ENCODE results near the gene CCDC141. TPM values are rescaled to one million over a fixed set of nuclear protein-coding genes. Genes with fewer than 3 reads are reported as not detected.
A peak's percentile ranks its signal among the peaks of the same experiment; 100 is the strongest.

CCDC141 gene
- total RNA-seq, 1 donor from 2014 or later, result 61.6 TPM

DNA sequence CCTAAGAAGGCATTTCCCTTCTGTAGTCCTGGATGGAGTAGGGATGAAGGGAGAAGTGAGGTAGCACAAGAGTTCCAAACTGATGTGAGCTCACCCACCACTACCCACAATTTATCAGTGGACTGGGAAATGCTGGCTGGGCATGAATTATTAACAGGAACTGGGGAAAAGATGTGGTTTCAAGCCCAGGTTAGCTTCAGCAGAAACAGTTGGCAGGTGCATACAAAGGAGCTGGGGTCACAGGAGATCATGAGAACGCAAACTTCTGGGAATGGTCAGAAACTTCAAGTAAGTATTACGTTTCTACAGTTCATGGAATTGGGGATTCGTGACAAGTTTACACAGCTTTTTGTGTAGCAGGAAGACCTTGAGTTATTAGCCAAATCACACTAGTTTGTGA is 5.4 kb downstream of the CCDC141 start:
- no peaks in the 10 kb centered on the region for H3K27me3 ChIP-seq (ENCODE audit: control insufficient read depth in 3 of 3, insufficient read depth in 3 of 3, low read length in 3 of 3)
- no peak overlapping the region for H3K4me3 ChIP-seq (ENCODE audit: low read length in 3 of 3)
- no peaks in the 10 kb centered on the region for H3K36me3 ChIP-seq (ENCODE audit: control insufficient read depth in 3 of 3, insufficient read depth in 3 of 3, low read length in 3 of 3)
- peaks cover 5 to 9% (median 7%) of the 10 kb centered on the region in 3 donors for H3K4me1 ChIP-seq (ENCODE audit: control insufficient read depth in 3 of 3, insufficient read depth in 3 of 3, low read length in 3 of 3)
- no peak overlapping the region for H3K27ac ChIP-seq (ENCODE audit: low read depth, low read length)
- H3K9ac ChIP-seq (ENCODE audit: low read depth in 1 of 3, low read length in 3 of 3), result no peak overlapping the region
- H3K9me3 ChIP-seq (ENCODE audit: control insufficient read depth in 3 of 3, low read length in 3 of 3), result no peaks in the 10 kb centered on the region

DNA sequence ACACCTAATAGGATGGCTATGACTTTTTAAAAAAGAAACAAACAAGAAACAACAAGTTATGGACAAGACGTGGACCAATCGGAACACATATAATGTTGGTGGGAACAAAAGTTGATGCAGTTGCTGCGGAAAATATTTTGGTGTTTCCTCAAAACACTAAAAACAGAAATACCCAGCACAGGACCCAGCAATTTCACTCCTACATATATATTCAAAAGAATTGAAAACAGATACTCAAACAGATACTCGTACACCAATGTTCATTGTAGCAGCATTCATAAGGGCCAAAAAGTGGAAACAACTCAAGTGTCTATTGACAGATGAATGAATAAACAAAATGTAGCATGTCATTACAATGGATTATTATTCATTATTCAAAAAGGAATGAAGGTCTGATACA is 12.1 kb downstream of the CCDC141 start:
- peaks cover 0 to 1% (median 0%) of the 10 kb centered on the region in 3 donors for H3K9me3 ChIP-seq (ENCODE audit: control insufficient read depth in 3 of 3, low read length in 3 of 3)
- H3K4me3 ChIP-seq (ENCODE audit: low read length in 3 of 3), result no peak overlapping the region
- no peaks in the 10 kb centered on the region for H3K27me3 ChIP-seq (ENCODE audit: control insufficient read depth in 3 of 3, insufficient read depth in 3 of 3, low read length in 3 of 3)

DNA sequence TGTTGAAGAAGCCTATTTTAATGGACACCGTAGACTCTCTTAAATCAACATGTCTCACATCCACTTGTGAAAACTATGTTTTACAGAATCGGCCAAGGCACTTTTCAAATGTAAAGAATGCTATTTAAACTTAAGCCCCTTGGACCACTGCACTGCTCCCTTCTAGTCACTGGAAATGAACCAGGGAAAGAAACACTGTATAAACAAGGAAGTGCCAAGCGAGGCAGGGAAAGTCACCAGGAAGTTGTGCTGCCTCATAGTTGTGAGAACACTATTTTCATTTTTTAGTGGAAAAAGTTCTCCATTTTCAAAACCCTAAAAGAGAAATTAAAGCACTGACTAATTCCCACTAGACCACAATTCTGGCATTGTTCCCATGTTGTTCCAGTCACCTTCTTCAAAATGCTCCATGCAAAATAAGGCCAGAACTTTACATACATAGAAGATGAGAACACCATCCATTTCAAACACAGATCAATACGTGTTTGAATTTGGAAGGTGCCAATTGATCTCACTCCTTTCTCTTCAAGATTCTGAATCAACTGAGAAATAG is 13.5 kb downstream of the CCDC141 start:
- Histone ChIP-seq H3K4me1 (ENCODE audit: control insufficient read depth in 3 of 3, insufficient read depth in 3 of 3, low read length in 3 of 3) (peaks cover 3 to 5% (median 3%) of the 10 kb centered on the region in 3 donors), H3K27ac (ENCODE audit: low read depth, low read length) (no peak overlapping the region)

More for the DNA sequence above, 12.1 kb downstream of the CCDC141 start:
- Histone ChIP-seq H3K36me3 (ENCODE audit: control insufficient read depth in 3 of 3, insufficient read depth in 3 of 3, low read length in 3 of 3) (no peaks in the 10 kb centered on the region), H3K27ac (ENCODE audit: low read depth, low read length) (no peak overlapping the region), H3K4me1 (ENCODE audit: control insufficient read depth in 3 of 3, insufficient read depth in 3 of 3, low read length in 3 of 3) (no peaks in the 10 kb centered on the region), H3K9ac (ENCODE audit: low read depth in 1 of 3, low read length in 3 of 3) (no peak overlapping the region)

DNA sequence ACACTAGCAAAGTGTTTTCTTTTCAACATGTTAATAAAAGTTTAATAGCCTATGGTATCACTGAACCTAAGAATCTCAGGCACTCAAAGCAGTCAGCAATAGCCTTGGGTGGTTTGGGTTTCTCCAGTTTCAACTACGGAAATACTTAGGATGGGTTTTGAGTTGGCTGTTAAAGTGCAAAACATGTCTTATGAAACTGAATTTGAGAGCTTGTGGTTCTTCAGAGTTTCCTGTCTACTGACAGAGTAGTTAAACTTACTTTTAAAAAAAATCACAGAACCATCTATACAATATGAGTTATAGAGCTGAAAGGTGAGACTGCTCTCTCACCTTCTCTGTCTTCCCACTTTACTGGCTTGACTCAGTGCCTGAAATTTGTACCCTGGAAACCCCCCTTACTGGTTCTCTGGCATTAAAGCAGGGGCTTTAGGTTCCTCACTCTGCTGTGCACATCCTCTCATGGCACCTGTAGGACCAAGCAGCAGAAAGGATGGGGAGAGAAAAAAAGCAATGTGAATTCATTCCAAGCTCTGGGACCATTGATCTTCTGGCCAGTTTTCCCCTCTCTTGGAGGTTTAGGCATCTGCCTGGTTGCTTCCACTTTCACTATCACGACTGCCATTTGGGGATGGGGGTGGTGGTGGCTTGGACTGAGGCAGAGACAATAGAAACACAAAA is 18.1 kb downstream of the CCDC141 start:
- no peak overlapping the region for H3K27ac ChIP-seq (ENCODE audit: low read depth, low read length)
- no peaks in the 10 kb centered on the region for H3K36me3 ChIP-seq (ENCODE audit: control insufficient read depth in 3 of 3, insufficient read depth in 3 of 3, low read length in 3 of 3)
- peaks cover 3 to 6% (median 5%) of the 10 kb centered on the region in 3 donors for H3K4me1 ChIP-seq (ENCODE audit: control insufficient read depth in 3 of 3, insufficient read depth in 3 of 3, low read length in 3 of 3)
- H3K9ac ChIP-seq (ENCODE audit: low read depth in 1 of 3, low read length in 3 of 3), result peak overlapping the region in 1 of 3 donors; percentile 1
- peak overlapping the region in 1 of 3 donors; percentile 24 for H3K4me3 ChIP-seq (ENCODE audit: low read length in 3 of 3)
- H3K9me3 ChIP-seq (ENCODE audit: control insufficient read depth in 3 of 3, low read length in 3 of 3), result peaks cover 0 to 1% (median 0%) of the 10 kb centered on the region in 3 donors
- no peaks in the 10 kb centered on the region for H3K27me3 ChIP-seq (ENCODE audit: control insufficient read depth in 3 of 3, insufficient read depth in 3 of 3, low read length in 3 of 3)

More for the DNA sequence above, 13.5 kb downstream of the CCDC141 start:
- Histone ChIP-seq H3K9me3 (ENCODE audit: control insufficient read depth in 3 of 3, low read length in 3 of 3) (peaks cover 0 to 1% (median 0%) of the 10 kb centered on the region in 3 donors), H3K36me3 (ENCODE audit: control insufficient read depth in 3 of 3, insufficient read depth in 3 of 3, low read length in 3 of 3) (no peaks in the 10 kb centered on the region), H3K27me3 (ENCODE audit: control insufficient read depth in 3 of 3, insufficient read depth in 3 of 3, low read length in 3 of 3) (no peaks in the 10 kb centered on the region), H3K9ac (ENCODE audit: low read depth in 1 of 3, low read length in 3 of 3) (no peak overlapping the region), H3K4me3 (ENCODE audit: low read length in 3 of 3) (no peak overlapping the region)

DNA sequence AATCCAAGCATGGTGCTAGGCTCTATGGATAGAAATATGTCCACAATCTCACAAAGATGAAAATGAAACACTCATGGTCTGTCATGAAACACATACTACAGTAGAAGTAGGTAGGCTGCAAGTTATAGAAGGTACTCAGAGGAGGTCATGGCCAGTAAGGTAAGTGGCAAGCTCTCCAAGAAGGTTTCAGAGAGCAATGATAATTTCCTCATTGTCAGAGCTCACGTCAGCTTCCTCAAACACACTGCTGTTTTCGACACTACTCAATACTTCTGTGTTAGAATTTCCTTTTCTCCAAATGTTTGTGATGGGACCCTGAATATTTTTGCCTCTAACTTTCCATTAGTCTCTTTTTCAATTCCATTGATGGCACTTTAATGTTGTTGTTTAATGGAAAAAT is 25.5 kb downstream of the CCDC141 start:
- H3K4me1 ChIP-seq (ENCODE audit: control insufficient read depth in 3 of 3, insufficient read depth in 3 of 3, low read length in 3 of 3), result no peaks in the 10 kb centered on the region
- H3K9ac ChIP-seq (ENCODE audit: low read depth in 1 of 3, low read length in 3 of 3), result no peak overlapping the region
- no peak overlapping the region for H3K4me3 ChIP-seq (ENCODE audit: low read length in 3 of 3)
- no peaks in the 10 kb centered on the region for H3K36me3 ChIP-seq (ENCODE audit: control insufficient read depth in 3 of 3, insufficient read depth in 3 of 3, low read length in 3 of 3)
- H3K27ac ChIP-seq (ENCODE audit: low read depth, low read length), result no peak overlapping the region
- H3K27me3 ChIP-seq (ENCODE audit: control insufficient read depth in 3 of 3, insufficient read depth in 3 of 3, low read length in 3 of 3), result no peaks in the 10 kb centered on the region
- no peaks in the 10 kb centered on the region for H3K9me3 ChIP-seq (ENCODE audit: control insufficient read depth in 3 of 3, low read length in 3 of 3)

- Histone ChIP-seq H3K27me3 (ENCODE audit: control insufficient read depth in 3 of 3, insufficient read depth in 3 of 3, low read length in 3 of 3) (no peaks in the 10 kb centered on the region), H3K4me1 (ENCODE audit: control insufficient read depth in 3 of 3, insufficient read depth in 3 of 3, low read length in 3 of 3) (no peaks in the 10 kb centered on the region), H3K4me3 (ENCODE audit: low read length in 3 of 3) (no peak overlapping the region), H3K36me3 (ENCODE audit: control insufficient read depth in 3 of 3, insufficient read depth in 3 of 3, low read length in 3 of 3) (no peaks in the 10 kb centered on the region), H3K9ac (ENCODE audit: low read depth in 1 of 3, low read length in 3 of 3) (no peak overlapping the region), H3K9me3 (ENCODE audit: control insufficient read depth in 3 of 3, low read length in 3 of 3) (no peaks in the 10 kb centered on the region), H3K27ac (ENCODE audit: low read depth, low read length) (no peak overlapping the region)
These were observed 27.3 kb downstream of the CCDC141 start for GRCh38 chr2:179022685-179023084.

GRCh38 chr2:179021258-179021657 is 28.7 kb downstream of the CCDC141 start:
- no peak overlapping the region for H3K27ac ChIP-seq (ENCODE audit: low read depth, low read length)
- H3K4me3 ChIP-seq (ENCODE audit: low read length in 3 of 3), result no peak overlapping the region
- no peak overlapping the region for H3K9ac ChIP-seq (ENCODE audit: low read depth in 1 of 3, low read length in 3 of 3)

DNA sequence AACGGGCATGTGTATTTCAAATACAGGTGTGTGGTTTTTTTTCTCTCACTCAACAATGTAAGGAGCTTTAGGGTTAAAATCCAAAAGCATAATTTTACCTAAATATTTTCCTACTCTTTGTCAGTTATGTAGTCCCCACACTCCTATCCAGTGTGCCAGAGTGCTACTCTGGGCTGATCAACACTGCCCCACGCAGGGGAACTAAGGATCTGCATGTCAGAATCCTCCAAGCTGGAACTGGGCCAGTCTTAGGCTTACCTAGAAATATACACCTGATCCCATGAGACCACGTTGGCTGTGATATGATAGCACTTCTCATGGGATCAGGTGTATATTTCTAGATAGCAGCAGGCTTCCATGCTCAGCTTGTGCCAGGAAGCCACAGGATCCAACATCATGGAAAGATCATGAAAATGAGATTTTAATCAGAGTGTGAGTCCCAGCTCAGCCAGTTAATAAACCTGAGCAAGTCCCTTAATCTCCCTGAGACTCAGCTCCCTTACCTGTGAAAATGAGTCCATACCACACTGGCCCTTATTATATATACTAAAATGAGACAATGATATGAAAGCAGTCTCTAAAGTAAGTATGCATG is 29.7 kb downstream of the CCDC141 start:
- Histone ChIP-seq H3K9me3 (ENCODE audit: control insufficient read depth in 3 of 3, low read length in 3 of 3) (no peaks in the 10 kb centered on the region), H3K27me3 (ENCODE audit: control insufficient read depth in 3 of 3, insufficient read depth in 3 of 3, low read length in 3 of 3) (no peaks in the 10 kb centered on the region), H3K9ac (ENCODE audit: low read depth in 1 of 3, low read length in 3 of 3) (no peak overlapping the region), H3K4me1 (ENCODE audit: control insufficient read depth in 3 of 3, insufficient read depth in 3 of 3, low read length in 3 of 3) (no peaks in the 10 kb centered on the region), H3K36me3 (ENCODE audit: control insufficient read depth in 3 of 3, insufficient read depth in 3 of 3, low read length in 3 of 3) (no peaks in the 10 kb centered on the region), H3K27ac (ENCODE audit: low read depth, low read length) (no peak overlapping the region), H3K4me3 (ENCODE audit: low read length in 3 of 3) (no peak overlapping the region)

More at GRCh38 chr2:179021258-179021657, 28.7 kb downstream of the CCDC141 start:
- H3K4me1 ChIP-seq (ENCODE audit: control insufficient read depth in 3 of 3, insufficient read depth in 3 of 3, low read length in 3 of 3), result no peaks in the 10 kb centered on the region
- H3K36me3 ChIP-seq (ENCODE audit: control insufficient read depth in 3 of 3, insufficient read depth in 3 of 3, low read length in 3 of 3), result no peaks in the 10 kb centered on the region
- H3K27me3 ChIP-seq (ENCODE audit: control insufficient read depth in 3 of 3, insufficient read depth in 3 of 3, low read length in 3 of 3), result no peaks in the 10 kb centered on the region
- H3K9me3 ChIP-seq (ENCODE audit: control insufficient read depth in 3 of 3, low read length in 3 of 3), result no peaks in the 10 kb centered on the region

DNA sequence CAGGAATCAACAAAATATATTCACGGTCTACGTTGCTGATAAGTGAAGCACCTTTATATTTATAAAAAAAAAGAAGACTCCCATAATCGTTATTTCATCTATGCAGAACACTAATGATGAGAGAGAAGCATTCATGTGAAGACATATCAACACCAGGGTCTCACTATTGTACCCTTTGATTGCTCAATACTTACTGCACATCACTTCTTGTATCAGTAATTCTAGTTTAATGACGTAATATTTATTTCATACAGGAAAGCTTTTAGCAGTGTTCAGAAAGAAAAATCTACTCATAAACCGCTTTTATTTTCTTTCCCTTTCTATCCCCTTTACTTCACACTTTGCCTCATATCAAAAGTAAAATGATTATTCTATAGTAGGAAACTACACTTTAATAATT is 30.7 kb downstream of the CCDC141 start:
- Histone ChIP-seq H3K36me3 (ENCODE audit: control insufficient read depth in 3 of 3, insufficient read depth in 3 of 3, low read length in 3 of 3) (no peaks in the 10 kb centered on the region), H3K9me3 (ENCODE audit: control insufficient read depth in 3 of 3, low read length in 3 of 3) (no peaks in the 10 kb centered on the region), H3K4me3 (ENCODE audit: low read length in 3 of 3) (no peak overlapping the region), H3K4me1 (ENCODE audit: control insufficient read depth in 3 of 3, insufficient read depth in 3 of 3, low read length in 3 of 3) (no peaks in the 10 kb centered on the region), H3K9ac (ENCODE audit: low read depth in 1 of 3, low read length in 3 of 3) (no peak overlapping the region), H3K27me3 (ENCODE audit: control insufficient read depth in 3 of 3, insufficient read depth in 3 of 3, low read length in 3 of 3) (no peaks in the 10 kb centered on the region), H3K27ac (ENCODE audit: low read depth, low read length) (no peak overlapping the region)

DNA sequence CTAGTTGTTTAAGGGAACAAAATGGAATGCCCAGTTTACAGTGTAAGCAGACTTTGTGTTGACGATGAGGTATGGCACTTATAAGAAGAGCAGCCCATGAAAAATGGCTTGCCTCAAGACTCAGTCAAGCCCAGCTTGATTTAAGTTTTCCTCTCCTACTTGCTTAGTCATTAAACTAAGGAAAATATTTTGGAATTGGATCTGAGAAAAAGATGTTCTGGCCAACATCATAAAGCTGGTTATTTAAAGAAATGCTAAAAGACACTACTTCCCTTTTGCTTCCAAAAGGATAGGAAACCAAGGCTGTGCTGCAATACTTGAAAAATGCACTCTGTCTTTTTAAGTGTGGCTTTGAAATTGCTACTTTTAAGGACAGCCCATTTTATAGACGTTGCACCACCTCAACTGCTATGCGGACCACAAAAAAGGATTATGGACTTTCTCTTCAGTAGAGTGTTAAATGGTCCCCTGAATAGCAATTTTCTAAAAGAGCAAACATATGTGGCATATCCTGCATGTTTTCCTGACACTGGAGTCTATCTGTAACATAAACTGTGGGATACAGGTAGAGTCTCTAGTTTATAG is 32.1 kb downstream of the CCDC141 start:
- H3K27me3 ChIP-seq (ENCODE audit: control insufficient read depth in 3 of 3, insufficient read depth in 3 of 3, low read length in 3 of 3), result no peaks in the 10 kb centered on the region
- no peaks in the 10 kb centered on the region for H3K4me1 ChIP-seq (ENCODE audit: control insufficient read depth in 3 of 3, insufficient read depth in 3 of 3, low read length in 3 of 3)
- H3K27ac ChIP-seq (ENCODE audit: low read depth, low read length), result no peak overlapping the region
- no peaks in the 10 kb centered on the region for H3K36me3 ChIP-seq (ENCODE audit: control insufficient read depth in 3 of 3, insufficient read depth in 3 of 3, low read length in 3 of 3)
- no peaks in the 10 kb centered on the region for H3K9me3 ChIP-seq (ENCODE audit: control insufficient read depth in 3 of 3, low read length in 3 of 3)
- no peak overlapping the region for H3K4me3 ChIP-seq (ENCODE audit: low read length in 3 of 3)
- H3K9ac ChIP-seq (ENCODE audit: low read depth in 1 of 3, low read length in 3 of 3), result no peak overlapping the region

Data from skeletal muscle tissue (tissue), 4 donors.